HG02981 (cell line): ENCODE results near the gene DDX5.

ENCODE experiments used
- ATAC-seq: cut with Tn5 transposase; IDR thresholded peaks from one replicate; pipeline ENCODE4 v1.9.1; 2021; ENCODE audit warnings: mild to moderate bottlenecking, moderate library complexity; ENCODE audit not compliant: unreplicated experiment

The DDX5 gene

DNA sequence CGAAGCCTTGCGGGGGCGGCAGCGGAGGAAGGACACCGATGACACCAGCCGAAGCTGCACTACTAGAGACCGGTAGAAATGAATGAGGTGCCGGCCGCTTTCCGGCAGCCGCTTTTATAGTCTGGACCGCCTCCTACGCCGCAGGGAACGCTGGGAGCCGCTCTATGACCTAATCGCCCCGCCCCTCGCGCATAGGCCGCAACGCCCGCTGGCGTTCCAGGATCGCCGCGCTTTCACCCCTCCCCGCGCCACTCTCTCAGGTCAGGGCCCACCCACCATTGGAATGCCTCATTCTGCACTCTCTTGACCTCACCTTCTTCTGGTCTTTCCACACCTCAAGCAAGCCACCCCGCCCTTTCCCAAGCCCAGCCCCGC is at the start of gene DDX5:
Gene DDX5 (minus strand): TSS at position 89 of the 375 bp plus-strand sequence. CDS start 170 bp downstream, outside the sequence.
- ATAC-seq: peak; percentile 54

DNA sequence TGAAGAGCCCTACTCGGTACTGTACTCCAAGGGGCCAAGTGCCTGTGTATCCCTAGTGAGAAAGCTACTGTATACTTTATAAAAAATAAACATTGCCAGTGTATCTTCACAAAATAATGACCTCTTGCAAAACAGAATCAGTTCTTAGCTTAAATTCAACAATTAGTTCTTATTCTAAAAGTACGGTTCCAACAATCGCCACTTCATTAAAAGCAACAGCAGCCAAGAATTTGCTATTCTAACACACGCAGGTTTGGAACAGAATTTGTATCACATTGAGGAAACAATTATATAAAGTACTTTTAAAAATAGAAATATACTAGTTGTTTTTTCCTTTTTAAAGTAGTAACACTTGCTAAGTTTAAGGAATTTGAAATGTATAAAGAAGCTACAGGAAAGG is 49.2 kb upstream of the DDX5 start:
- ATAC-seq: no peak

DNA sequence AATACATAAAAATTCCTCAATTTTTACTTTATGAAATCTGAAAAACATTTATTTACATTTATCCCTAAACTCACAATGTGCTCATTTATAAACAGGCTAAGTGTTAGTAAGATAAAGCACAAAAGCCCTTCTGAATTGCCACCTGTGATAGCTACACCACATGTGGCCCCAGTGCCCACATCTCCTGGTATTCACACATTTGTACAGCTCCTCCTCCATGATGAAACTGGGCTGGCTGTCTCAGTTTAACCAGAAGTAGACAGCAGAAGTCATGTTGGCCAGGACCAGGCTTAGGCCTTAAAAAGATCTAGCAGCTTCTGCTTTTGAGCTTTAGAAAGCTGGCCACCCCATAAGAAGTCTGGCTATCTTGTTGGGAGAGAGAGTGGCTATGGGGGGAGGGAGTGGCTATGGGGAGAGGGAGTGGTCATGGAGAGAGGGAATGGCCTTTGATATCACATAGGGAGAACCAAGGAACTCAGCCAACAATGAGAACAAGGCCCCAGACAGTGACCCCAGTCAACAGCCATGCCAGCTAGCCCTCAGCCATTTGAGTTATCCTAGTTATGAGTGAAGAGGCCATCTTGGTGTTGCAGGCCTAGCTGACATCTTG is 48.0 kb upstream of the DDX5 start:
- no peak for ATAC-seq

DNA sequence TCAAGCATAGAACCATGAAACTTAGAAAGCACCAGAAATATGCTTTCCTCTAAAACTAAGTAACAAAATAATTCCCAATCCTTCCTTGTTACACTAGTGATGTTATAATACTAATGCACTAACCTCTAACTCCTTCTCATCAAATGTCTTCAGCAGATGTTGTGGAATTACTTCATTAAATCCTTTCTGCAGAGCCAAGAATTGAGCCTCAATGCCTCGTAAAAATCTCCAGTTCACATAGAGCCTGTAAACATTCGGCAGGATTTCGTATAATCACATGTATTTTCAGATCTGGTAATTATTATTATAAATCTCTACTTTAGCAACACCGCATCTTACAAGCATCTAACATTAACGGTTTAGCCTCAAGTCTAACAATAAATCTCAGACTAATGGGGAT is 45.4 kb upstream of the DDX5 start:
- ATAC-seq: no peak

DNA sequence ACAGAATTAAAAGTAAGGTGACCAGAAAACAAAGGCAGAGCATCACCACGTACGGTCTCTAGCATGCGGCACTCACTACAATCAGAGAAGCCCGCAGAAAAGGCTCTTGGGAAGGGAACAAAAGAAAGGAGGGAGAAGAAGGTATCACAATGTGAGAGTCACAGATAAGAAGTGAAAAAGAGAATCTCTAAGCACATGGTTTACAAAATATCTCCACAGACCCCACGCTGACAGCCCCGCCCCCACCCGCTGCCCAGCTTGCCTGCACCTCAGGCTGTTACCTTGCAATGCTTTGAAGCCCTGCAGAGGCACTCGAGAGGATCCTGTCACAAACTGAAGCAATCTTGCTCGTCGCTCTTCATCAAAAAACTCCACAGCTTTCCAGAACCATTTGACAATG is 41.2 kb upstream of the DDX5 start:
- ATAC-seq: no peak

DNA sequence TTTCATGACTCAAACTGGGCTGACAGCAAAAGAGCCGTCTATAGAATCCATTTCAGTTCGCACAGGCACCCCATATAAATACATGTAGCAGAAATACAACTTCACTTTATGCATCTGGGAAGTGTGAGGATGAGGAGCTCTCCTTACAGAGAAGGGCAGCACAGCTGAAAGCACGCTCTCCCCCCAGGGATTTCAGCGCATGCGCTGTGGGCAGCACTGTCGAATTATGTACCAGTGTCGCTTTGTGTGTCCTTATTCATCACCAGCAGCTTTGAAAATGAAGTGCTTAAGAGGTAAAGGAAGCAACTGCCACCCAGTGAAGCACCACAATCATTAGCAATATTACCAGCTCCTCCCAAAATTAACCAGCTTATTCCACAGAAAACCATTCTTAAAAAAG is 40.6 kb upstream of the DDX5 start:
- no peak for ATAC-seq

DNA sequence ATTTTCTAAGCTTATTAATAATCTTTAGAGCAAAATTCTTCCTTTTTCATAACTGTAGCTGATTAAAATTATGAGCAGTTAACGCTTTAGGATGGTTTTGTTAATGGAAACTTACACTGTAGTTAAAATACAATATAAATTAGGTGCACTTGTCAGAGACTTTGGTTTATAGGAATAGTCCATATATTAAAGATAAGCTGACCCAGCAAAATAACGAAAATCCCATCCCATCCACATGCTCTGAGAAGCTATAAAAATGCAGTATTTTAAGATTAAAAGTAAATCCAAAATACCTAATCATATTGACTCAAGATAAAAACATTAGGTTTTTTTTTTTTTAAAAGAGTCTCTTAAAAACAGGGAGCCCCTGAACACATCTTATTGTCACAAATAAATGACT is 38.7 kb upstream of the DDX5 start:
- ATAC-seq: no peak

DNA sequence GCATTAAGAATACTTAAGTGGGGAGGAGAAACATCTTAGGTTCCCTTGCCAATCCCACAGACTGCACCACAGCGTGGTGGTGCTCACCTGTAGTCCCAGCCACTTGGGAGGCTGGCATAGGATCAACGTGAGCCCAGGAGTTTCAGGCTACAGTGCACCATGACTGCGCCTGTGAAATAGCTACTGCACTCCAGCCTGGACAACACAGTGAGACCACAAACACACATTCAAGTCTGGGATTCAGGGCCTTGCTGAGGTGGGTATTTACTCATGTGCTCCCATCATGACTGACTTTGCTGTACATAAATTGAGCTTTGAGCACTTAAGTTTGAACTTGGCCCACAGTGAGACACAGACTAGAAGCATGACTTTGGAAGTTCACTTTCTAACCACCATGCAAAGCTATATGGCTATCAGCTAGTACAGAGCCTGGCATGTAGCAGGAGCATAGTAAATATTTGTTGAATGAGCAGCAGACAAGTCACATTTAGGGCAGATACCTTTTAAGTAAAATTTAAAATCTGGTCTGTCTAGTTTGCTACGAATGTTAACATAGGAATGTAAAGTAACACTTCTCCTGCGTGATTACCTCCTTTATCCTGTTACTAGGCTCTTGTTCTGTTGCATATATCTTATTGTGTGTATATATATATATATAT is 34.2 kb upstream of the DDX5 start:
- no peak for ATAC-seq

DNA sequence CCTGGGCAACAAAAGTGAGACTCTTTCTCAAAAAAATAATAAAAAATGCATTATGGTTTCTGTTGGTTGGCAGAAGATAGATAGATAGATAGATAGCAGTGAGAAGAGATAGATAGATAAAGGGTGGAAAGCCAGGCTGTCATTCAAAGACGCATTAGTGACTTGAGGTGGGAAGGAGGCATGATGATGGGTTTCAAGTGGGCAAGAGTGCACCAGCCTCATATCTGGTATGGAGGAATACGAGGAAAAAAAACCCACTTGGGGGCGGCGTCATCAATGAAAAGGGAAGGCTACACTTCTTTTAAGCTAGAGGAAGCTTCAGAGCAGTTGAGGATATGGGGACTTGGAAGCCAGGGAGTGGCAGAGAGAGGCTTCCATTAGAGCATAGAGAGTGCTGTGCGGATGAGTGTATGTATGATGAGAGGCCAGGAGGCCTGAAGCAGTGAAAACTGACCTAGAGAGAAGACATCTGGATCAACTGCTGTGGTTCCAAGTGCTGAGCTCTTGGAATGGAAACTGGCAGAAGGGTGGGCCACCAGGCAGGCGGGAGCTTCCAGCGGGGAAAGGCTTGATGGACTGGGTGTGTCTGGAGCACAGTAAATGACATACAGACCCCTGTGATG is 32.5 kb upstream of the DDX5 start:
- no peak for ATAC-seq

DNA sequence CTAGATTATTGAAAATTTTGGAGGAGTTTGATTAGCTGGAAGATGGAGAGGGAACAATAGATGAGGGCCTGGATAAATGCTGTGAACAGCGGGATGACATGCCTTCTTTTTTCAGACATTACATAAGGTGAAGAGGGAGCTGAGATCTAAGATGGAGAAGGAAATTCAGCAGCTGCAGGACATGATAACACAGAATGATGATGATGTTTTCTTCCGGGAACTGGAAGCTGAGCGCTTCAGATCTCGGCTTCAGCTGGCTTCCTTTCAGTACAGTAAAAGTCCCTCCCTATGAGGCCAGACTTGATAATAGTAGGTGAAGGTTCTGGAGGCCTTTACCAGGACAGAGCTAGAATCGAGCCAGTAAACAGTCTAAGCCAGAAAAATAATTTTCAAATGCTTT is 31.4 kb upstream of the DDX5 start:
- ATAC-seq: no peak

DNA sequence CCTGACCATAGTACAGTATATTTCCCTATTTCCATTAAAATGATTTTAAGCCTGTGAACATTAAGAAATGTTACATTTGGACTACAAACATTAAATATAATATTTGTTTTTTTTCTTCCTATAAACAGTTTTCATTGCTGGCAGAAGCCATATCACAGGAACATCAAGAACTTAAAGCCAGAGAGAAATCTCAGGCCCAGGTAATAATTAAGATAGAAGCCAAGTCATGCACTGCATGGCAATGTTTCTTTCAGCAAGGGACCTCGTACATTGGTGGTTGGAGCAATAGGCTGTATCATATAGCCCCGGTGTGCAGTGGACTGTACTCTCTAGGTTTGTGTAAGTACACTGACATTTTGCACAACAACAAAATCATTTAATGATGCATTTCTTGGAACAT is 30.8 kb upstream of the DDX5 start:
- no peak for ATAC-seq

DNA sequence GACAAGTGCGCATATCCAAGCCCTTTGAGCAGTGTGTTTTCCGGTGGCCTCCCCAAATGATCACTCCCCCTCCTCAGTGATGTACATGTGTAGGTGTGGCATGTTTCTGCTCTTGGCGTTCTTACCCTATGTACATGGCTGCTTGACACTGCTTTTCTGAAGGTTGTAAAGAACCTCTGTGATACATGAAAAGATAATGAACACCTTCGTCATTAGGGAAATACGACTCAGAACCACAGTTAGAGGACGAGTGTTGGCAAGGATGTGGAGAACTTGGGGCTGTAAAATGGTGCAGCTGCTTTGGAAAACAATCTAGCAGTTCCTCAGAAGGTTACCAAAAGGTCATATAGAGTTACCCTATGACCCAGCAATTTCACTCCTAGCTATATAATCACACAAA is 29.3 kb upstream of the DDX5 start:
- ATAC-seq: no peak

DNA sequence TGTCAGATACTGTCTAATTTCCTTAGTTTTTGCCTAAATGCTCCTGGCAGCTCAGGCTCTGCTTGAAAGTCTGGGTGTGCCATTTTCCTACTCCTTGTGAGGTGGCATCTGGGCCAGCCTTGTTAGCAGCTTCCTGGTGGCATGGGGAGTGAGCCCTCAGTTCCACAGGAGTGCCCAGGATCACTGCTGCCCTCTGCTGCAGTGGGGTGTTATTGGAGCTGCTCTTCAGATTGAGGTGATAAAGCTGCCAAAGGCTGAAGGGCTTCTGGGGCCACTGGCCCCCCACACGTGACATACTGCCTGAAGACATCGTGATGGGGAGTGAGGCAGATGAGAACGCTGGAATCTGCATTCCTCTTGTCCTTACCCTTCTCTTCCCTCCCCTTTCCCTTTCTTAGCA is 28.1 kb upstream of the DDX5 start:
- no peak for ATAC-seq

DNA sequence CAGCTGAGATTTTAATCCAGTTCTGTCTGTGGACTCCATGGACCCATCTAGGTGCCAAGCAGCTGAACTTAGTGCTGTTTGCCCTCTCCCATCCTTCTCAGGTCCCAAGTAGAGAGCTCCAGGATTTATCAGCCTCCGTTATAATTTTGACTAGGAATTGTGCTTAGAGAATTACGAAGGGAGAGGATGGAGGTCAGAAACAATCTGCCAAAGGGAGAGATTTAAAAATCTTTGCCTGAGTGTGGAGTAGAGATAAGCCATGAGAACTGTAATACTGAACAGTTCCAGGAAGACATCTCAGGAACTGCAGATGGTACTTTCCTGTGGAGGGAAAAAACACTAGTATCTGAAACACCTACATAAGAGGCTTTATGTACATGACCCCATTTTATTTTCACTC is 27.7 kb upstream of the DDX5 start:
- ATAC-seq: no peak

DNA sequence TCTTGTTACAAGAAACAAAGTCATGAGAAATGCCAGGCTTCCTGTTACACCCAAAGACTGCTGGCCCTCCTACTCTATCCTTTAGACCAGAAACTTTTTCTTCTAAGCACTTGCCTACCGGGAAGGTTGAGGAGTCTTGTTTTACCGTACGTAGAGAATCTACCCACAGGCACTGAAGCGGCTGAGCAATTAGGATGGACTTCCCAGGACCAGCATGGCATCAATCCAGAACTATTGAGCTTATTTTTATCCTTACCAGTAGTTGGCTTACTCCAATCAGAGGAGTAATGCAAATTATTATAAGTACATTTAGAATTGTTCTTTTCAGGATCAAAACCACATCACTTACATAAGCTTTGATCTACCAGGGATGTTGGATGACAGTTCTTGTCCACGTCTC is 26.3 kb upstream of the DDX5 start:
- ATAC-seq: no peak

DNA sequence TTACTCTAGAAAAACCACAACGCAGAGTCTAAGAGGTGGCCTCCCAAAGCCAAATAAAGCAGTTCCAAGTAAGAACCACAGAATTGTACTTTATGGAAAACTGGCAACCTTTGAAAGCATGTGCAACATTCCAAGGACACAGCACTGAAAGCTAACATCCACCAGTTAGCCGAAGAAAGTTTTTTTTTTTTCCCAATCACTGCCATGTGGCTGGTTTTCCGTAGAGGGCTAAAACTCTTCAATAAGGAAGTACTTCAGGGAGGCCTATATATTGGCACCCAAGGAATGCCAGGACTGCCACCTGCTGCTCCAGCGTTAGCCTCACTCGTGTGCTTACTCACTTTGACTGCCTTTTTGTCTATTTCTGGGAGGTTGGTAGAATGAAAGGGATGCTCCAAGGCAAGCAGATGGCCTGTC is 25.9 kb upstream of the DDX5 start:
- ATAC-seq: no peak

DNA sequence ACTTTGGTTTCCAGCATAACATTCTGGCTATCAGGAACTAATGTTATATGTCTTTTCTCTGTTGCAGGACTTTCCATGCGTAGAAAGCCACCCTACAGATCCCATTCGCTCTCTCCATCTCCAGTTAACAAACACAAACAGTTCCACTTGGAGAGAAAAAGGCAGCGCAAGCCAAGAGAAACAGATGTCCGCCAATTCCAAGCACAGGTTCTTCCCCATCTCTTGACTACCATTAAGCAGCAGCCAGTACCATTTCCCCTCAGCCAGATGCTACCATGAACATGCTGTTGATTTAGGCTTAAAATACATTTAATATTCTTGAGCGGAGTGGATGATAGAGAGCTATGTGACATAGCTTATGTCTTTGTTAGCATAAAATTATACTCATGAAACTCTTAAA is 23.1 kb upstream of the DDX5 start:
- no peak for ATAC-seq

DNA sequence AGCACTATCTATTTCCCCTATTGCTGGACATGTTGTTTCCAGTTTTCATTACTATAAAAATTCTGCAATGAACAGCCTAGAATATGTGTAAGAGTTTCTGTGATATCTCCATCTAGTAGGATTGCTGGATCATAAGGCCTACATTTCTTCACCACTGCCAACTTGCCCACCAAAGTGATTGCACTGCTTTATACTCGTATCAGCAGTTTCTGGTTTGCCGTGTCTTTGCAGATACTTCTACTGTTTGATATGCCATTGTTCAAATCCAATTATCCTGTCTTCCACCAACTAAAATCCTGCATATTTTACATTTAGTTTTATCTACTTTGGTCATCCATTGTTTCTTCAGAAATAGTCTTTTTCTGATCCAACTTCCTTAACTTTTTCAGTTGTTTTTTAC is 21.8 kb upstream of the DDX5 start:
- no peak for ATAC-seq

DNA sequence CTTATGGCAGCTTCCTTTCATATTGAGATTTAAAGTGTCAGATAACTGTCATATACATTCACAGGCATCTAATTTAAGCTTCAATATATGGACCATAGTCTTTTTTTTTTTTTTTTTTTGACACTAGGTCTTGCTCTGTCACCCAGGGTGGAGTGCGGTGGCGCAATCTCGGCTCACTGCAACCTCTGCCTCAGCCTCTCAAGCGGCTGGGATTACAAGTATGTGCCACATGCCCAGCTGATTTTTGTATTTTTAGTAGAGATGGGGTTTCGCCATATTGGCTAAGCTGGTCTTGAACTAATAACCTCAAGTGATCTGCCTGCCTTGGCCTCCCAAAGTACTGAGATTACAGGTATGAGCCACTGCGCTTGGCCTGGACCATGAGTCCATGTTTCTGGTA is 14.3 kb upstream of the DDX5 start:
- ATAC-seq: no peak

DNA sequence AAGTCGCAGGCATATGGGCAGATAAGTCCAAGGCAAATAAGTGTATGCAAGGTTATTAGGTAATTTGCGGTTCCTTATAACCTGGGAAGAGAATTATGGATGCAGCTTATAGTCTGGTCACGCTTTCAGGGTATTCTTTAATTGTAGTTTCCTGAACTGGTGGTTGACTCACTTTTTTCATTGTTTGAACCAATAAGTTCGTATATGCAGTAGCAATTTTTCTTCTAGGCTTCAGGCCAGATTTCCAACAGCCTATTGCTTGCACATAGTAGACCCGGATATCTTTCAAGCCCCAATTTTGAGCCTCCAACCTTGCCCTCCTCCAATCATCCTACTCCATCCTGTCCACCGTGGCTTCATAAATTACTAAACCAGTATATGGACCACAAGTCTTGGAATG is 13.5 kb upstream of the DDX5 start:
- ATAC-seq: no peak

DNA sequence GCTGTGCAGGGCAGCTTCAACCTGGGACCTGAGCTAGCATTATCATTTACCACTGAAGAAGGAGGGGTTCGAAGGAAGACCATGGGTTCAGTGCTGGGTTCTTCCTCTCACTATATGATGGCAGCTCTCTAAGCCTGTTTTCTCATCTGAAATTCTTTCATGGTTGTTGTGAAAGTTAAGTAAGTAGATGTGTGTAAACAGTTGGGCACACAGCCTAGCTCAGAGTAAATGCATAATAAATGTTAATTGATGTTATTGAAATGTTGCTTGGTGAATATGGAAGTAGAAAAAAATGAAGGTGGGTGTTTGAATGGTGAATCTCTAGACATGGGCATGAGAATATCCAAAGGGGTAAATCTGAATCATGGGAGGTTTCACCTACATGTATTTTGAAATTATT is 9.7 kb upstream of the DDX5 start:
- no peak for ATAC-seq

DNA sequence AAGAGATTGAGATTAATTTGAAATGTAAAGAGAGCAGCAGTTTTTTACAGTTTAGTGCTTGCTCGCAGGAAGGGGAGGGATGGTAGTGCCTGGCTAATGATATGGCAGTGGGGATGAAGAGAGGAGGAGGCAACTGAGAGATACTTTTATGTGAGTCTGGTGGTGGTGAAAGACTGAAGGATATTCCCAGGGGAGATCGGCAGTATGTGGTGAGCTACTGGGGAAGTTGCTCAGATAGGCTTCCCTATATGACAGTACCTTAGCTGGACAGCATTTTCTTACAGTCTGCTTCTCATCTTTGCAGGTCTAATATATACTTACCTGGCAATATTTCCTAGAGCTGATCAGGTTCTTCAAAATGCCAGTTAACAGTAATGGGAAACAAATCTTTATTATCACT is 9.3 kb upstream of the DDX5 start:
- no peak for ATAC-seq

DNA sequence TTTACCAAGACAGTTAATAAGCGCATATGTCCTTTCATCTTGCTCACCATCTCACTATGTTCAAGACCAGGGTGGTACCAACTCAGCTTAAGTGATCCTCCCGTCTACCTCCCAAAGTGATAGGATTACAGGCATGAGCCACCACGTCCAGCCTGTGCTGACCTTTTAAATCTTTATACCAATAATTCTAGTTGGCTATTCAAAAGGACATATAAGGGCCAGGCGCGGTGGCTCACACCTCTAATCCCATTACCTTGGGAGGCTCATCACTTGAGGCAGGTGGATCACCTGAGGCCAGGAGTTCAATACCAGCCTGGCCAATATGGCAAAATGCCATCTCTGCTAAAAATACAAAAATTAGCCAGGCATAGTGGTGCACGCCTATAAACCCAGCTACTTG is 3.1 kb upstream of the DDX5 start:
- ATAC-seq: no peak
